GM11168 (cell line): ENCODE results near the gene KLHL26.
"Not testable (repeated sequence)": the region's sequence is repeated elsewhere in the genome, so short reads cannot be mapped to it uniquely, and the experiment has no call there.

Source experiments
- in situ Hi-C: fragments of 300-500 bp; cut with MboI; formaldehyde crosslinking; loops from one replicate; pipeline ENCODE4 v1.12.0; 2022; ENCODE audit warnings: low sequenced_read_pairs; ENCODE audit not compliant: unreplicated experiment

KLHL26 gene

GRCh38 chr19:18680148-18680547 is 43.3 kb downstream of the KLHL26 start:
- in situ Hi-C loops: not testable (repeated sequence)

GRCh38 chr19:18682807-18683108 is 45.9 kb downstream of the KLHL26 start:
- in situ Hi-C loops: no loop called here

- in situ Hi-C loops: no loop called here
These were observed 46.5 kb downstream of the KLHL26 start, which contains the start of gene CRTC1 for GRCh38 chr19:18683109-18683957. TSS of gene CRTC1 (plus strand) at chr19:18683680. CDS start at chr19:18683703, 23 bp downstream.

DNA sequence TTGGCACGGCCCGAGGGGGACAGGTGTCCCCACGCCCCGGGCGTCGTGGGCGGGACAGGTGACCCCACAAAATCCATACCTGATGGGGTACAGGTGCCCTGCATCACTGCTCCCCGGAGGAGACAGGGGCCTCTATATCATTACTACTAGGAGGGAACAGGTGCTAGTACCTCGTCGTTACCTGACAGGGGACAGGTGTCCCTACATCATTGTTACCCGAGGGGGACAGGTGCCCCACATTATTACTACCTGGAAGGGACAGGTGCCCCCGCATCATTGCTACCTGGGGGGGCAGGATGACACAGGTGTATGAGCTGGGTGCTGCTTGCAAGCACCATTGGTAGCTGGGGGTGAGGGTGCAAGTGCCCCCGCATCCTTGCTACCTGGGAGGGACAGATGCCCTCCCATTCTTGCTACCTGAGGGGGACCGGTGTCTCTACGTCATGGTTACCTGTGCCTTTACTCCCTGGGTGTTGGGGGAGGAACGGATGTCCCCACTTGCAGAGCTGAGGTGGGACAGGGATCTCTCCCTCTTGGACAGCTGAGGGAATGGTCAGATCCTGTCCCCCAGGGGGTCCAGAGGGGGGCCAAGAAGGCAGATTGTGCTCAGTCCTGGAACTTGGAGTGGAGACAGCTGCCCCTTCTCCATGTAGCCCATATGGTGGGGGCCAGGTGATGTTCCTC is 47.3 kb downstream of the KLHL26 start:
- in situ Hi-C loops: no loop called here

DNA sequence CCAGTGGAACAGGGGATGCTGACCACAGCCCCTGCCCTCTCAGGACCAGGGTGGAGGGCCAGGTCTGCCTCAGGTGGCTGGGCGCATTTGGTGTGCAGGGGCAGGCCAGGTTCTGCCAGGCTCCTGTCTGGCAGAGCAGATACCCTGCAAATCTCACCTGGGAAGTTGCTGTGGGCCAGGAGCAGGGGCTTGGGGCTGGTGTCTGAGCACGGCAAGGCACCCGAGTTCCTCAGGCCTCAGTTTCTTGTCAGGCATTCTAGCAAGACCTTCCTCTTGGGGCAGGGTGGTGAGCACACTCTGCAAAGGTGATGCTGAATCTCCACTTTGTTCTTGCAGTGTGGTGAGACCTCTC is 47.8 kb downstream of the KLHL26 start:
- in situ Hi-C loops: no loop called here

- in situ Hi-C loops: no loop called here
These were observed 48.9 kb downstream of the KLHL26 start for GRCh38 chr19:18685597-18686190.

DNA sequence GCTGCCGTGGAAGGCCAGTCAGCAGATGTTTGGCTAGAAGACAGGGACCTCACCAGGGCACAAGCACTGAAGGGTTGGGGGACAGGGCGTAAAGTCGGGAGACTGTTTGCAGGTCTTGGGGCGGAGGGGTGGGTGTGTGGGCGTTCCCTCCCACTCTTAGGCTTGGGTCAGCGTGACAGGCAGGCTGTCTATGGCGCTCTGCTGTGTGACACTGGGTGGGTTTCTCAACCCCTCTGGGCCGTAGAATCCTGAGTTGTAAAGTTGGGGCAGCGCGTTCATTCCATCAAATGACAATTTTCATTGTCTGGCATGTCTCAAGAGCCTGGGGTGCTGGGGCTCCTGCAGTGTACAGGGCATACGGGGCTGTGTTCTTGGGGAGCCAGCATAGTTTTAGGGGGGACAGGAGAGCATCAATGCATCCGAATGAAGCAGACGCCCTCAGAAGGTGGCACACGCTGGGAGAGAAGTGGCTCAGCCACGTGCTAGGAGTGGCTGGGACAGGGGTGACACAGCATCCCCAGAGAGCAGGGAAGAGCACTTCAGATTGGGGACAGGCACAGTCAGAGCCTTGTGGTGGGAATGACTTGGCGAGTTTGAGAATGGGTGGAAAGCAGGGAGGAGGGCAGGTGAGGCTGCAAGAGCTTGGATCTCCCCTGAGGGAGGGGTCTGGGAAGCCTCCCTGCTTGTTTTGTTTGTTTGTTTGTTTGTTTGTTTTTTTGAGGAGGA is 51.1 kb downstream of the KLHL26 start:
- in situ Hi-C loops: no loop called here

DNA sequence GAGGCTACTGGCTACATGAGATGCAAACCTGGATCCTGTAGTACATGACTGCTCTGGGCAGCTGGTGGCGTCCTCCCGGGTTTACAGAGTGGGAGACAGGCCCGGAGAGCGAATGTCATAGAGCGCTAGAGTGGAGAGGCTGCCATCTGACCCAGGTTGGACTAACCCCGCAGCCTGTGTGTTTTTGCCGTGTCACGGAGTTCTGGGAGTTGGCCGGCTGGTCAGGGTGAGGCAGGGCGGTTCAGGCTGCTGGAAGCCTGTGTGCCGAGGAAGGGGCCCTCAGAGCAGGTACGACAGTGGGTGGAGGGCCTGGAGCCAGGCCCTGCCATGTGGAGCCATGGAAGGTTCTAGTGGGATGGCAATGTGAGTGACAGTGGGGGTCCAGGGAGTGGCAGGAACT is 59.2 kb downstream of the KLHL26 start:
- in situ Hi-C loops: no loop called here

DNA sequence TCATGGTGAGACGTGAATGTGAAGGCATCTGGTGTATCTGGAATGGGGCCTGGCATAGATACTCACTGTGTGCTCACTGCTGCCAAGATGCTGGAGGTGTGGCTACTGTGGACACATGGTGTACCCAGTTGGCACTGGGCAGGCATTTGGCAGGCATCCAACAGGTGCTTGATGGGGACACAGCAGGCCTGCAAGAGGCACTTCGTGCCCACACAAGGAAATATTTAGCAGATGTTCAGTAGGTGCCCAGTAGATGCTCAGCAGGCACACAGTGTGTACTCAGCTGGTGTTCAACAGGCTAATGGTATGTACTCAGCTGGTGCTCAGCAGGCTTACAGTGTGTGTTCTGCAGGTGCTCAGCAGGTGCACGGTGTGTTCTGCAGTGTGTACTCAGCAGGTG is 60.9 kb downstream of the KLHL26 start:
- in situ Hi-C loops: no loop called here

DNA sequence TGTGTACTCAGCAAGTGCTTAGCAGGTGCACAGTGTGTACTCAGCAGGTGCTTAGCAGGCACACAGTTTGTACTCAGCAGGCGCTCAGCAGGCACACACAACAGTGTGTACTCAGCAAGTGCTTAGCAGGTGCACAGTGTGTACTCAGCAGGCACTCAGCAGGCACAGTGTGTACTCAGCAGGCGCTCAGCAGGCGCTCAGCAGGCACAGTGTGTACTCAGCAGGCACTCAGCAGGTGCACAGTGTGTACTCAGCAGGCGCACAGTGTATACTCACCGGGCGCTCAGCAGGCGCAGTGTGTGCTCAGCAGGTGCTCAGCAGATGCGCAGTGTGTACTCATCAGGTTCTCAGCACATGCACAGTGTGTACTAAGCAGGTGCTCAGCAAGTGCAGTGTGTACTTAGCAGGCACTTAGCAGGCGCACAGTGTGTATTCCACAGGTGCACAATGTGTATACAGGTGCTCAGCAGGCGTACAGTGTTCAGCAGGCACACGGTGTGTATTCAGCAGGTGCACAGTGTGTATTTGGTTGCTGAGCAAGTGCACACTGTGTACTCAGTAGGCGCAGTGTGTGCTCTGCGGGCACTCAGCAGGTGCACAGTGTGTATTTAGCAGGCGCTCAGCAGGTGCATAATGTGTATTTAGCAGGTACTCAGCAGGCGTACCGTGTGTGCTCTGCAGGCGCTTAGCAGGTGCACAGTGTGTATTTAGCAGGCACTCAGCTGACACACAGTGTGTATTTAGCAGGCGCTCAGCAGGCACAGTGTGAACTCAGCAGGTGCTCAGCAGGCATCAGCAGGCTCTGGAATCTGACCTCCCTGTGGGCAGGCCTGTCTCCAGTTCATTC is 61.7 kb downstream of the KLHL26 start:
- in situ Hi-C loops: no loop called here

DNA sequence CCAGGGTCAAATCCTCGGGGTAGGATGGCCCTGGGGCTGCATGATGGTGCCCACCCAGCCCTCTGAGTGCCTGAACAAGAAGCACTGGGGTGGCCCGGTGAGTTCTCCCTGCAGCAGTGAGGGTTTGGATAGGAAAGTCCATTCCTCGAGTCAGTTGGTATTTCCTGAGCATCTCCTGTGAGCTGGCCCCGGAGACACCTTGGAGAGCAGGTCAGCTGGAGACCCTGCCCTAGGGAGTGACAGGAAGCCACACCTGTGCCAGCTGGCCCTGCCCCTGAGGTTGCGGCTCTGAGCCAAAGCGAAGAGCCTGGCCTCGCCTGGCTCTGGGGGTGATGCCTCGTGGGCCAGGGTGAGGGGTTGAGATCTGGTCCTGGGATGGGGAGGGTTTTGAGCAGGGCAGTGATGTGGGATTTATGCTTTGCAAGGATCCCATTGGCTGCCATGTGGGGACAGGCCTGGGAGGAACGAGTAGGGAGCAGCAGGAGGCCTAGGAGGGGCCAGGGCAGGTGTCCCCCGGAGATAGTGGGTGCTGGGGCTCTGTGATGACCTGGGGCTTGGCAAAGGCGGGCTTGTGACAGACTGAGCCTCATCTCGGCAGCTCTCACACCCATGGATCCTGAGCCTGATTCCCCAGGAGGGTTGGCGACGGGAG is 62.7 kb downstream of the KLHL26 start:
- in situ Hi-C loops: no loop called here

DNA sequence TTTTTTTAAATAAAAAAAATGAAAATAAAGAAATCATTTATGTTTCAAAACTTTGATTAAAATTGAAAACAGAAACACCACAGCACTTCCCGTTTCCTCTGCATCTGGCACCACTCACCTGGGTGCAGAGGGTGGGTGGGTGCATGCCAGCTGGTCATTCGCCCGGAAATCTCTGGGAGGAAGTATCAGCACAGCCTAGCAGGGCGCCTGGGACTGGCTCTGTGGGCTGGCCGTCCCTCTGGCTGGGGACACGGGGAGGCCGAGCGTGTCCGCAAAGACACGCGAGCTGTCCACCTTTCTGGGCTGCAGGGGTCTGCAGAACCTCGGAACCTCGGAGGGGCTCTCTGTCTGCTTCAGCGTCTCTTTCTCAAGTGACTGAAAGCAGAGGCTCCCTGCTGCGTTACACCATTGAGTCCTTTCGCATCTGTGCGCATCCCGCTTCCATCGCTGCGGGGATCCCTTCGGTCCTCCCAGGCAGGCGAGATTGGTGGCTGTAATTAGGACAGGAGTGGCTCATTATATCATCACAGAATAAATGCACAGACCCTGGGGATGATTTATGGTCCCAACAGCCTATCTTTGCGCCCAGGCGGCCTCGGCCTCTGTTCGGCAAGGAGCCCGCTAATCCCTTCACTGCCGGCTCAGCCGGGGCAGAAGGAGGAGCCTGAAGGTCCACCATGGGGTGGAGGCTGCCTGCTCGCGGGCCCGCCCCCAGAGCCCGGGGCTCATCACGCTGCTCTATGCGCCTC is 63.8 kb downstream of the KLHL26 start:
- in situ Hi-C loops: no loop called here

DNA sequence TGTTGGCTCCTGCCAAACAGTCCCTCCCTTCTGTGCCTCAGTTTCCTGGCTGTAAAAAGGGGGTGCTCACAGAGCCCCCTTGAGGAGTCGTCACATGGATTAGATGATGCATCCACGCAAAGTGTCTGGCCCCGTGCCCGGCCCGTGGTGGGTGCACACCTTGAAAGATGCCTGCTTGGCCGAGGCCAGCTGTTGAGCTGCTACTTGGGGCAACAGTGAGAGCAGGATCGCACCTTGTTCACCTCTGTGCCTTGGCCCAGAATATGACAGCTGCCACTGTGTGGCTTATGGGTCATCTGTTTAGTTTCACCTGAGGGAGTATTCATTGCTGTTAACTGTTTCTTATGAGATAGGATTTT is 64.4 kb downstream of the KLHL26 start:
- in situ Hi-C loops: no loop called here

GRCh38 chr19:18704054-18704453 is 67.2 kb downstream of the KLHL26 start:
- in situ Hi-C loops: no loop called here

DNA sequence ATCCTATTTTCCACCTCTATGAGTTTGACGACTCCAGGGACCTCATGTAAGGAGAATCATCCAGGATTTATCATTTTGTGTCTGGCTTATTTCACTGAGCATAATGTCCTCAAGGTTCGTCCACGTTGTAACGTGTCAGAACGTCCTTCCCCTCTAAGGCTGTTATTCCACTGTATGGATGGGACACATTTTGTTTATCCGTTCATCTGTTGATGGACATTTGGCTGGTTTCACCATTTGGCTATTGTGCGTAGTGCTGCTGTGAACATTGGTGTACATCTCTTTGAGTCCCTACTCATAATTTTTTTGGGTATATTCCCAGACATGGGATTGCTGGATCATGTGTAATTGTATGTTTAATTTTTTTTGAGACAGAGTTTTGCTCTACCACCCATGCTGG is 68.1 kb downstream of the KLHL26 start:
- in situ Hi-C loops: no loop called here

- in situ Hi-C loops: no loop called here
These were observed 71.8 kb downstream of the KLHL26 start for GRCh38 chr19:18708452-18709231.

- in situ Hi-C loops: no loop called here
These were observed 72.7 kb downstream of the KLHL26 start for GRCh38 chr19:18709546-18709945.

DNA sequence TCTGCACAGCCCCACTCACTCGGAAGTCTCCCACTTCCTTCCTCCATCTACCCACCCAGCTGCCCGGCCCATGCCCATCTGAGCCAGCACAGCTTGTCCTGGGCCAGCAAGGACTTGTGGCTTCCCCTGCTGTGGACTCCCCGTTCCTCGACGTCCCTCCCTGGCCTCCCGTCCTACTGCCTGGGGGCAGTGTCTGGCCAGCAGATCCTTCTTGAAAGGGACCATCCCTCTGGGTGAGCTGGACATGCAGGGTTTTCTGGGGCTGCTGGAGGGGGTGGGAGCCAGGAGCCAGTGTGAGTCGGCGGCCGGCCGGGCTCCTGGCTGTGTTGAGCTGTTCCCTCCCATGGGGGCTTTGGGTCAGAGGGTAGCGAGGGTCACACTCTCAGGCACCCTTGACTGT is 73.4 kb downstream of the KLHL26 start:
- in situ Hi-C loops: no loop called here
